GM18873 (cell line): Measurements from ENCODE around the gene NFAM1.

Experiments
- ATAC-seq: cut with Tn5 transposase; IDR thresholded peaks from one replicate; pipeline ENCODE4 v1.9.1; 2021; ENCODE audit warnings: mild to moderate bottlenecking, moderate library complexity, moderate number of reproducible peaks; ENCODE audit not compliant: unreplicated experiment, low FRiP score

Gene NFAM1

DNA sequence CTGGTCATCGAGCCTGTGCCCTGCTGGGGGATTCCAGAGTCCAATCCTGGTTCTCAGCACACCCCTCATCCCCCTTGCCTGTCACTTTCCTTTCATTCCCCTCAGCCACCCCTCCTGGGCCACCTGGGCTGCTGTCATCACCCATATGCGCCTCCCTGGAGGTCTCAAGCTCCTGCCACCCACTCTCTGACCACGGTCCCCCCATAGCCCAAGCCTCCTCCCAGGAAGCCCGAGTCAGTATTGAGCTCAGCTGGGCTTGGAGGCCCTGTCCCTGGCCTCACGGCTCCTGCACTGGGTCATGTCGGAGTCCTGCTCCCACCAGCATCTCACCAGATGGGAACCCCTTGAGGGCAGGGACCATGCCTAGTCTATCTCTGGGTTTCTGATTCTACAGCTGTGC, 44.6 kb downstream of the NFAM1 start:
- ATAC-seq, result no peak

DNA sequence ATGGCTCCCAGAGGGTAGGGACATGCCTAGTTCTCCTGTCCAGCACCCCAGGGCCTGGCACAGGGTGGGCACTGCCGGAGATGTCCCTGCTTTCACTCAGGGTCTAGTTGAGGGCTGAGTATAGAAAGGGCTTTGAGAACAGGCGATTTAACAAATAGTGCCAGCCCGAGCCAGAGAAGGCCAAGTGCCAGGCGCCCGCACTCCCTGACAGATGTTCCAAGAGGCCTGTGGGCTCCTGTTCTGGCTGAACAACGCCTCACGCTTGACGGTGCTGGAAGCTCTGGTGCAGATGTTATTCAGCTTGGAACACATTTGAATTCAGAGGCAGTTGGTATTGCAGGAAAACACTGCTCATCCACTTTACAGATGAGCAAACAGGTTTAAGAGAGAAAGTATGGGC, 46.5 kb downstream of the NFAM1 start:
- ATAC-seq, result no peak

DNA sequence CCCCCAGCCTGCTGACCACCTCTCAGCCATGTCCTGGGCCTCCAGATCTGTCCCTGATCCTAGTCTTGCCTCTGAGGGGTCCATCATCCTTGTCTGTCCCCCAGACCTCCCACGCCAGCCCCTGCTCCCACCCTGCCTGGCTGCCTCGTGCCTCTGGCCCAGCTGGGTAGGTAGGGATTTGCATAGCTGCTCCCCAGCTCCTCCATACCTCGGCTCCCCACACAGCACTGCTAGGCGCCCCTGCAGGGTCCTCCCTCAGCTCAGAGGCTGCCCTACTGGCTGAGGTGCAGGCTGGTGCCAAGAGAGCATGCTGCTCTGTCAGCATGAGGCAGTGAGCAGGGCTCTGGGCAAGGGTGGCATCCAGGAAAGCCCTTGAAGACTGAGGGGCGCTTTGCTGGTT, 47.7 kb downstream of the NFAM1 start:
- no peak for ATAC-seq

- ATAC-seq, result no peak
Observed at GRCh38 chr22:42383851-42384417, 48.3 kb downstream of the NFAM1 start.

DNA sequence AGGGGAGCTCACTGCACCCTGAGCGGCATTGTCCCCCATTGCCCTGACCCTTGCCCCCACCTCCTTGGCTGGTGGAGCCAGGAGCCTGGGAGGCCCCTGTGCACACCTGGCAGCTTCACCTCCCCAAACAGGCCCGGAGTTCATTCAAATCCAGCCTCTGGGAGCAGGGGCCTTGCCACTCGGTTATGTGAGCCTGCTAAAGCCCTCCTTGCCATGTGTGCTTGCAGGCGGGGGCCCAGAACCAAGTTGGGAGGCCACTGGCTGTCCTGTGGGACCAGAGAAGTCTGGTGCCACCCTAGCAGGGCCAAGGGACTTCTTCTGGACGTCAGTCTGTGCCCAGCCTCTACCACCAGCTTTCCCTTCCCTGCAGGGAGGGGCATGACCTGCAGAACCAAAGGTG, 48.9 kb downstream of the NFAM1 start:
- ATAC-seq, result no peak

DNA sequence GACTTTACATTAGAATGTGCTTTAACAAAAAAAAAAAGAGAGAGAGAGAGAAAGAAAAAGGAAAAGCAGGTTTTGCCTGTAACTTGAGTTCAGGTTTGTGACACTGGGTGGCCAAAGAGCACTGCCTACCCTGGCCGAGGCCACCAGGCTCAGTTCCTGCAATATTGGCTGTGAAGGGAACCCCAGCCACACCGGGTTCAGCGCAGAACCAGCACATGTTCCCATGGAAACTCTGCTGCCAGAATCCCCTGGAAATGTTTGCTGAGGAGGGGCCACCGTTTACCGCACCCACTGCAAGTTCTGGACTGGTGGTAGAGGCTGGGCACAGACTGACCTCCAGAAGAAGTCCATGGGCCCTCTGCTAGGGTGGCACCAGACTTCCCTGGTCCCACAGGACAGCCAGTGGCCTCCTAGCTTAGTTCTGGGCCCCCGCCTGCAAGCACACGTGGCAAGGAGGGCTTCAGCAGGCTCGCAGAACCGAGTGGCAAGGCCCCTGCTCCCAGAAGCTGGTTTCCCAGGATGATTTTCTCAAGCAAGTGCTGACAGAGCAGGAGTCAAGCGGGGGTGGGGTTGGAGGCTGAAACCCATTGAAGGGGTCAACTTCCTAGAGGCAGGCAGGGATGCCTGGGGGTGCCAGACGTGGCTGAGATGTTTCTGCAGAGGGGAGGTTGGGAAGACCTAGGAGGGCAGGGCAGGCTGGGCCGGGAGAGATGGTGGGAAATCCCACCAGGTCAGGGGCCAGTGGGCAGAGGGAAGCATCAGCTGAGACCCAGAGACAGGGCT, 51.2 kb downstream of the NFAM1 start:
- no peak for ATAC-seq

DNA sequence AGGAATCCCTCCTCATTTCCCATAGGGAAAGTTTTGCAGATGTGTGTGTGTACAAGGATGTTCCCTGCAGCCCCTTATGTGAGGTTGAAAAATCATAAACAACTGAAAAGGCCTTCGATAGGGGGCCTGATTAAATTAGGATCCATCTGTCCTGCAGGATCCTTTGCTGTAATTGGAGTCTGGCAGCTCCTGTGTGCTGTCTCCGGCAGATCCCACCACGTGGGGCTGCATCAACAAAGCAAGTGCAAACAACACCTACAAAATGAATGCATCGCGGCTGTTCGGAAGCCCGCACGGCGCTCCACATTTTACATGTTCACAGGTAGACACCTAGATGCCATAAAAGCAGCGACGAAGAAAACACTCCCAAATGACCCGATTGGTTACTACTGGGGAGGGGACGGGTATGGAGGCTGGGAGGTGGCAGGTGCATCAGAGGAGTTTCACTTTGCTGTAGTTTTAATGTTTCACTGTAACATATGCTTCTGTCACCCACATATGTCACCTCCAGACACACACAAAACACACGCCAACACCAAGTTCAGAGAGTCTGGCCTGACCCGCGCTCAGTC, 52.2 kb downstream of the NFAM1 start:
- ATAC-seq, result no peak

- ATAC-seq, result no peak
Observed at GRCh38 chr22:42376711-42377554, 55.3 kb downstream of the NFAM1 start.

DNA sequence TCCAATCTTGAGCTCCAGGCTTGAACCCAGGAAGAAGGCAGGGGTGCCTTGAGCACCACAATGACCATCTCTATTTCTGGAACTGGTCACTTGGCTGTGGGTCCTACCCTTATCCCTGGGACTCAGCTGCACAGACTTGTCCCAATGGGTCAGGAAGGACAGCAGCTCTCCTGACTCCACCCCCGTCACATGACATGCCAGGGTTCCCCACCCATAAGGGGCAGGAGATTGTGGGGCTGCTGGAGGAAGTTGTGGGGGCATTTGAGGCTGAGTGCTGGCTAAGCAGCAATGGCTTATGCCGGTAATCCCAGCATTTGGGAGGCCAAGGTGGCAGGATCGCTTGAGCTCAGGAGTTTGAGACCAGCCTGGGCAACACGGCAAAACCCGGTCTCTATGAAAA, 56.2 kb downstream of the NFAM1 start:
- ATAC-seq, result no peak

DNA sequence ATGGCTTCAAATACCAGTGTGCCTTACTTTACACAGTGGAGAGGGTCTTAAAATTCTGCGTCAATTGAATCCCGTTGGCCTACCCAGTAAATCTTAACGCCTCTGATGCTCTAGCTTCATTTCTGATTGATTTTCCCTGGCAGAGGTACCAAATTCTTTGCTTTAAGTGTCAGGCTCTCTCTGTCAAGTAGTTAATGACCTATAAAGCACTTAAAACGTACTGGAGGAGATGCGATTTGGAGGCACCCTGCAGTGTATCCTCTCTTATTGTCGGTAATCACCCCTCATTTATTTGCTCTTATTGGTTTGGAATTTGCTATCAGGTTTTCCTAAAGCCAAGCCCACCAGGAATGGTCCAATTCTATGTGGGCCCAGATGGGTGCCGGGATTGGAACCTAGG, 59.2 kb downstream of the NFAM1 start:
- no peak for ATAC-seq

- ATAC-seq, result no peak
Observed at GRCh38 chr22:42371501-42371900, 60.7 kb downstream of the NFAM1 start.

- no peak for ATAC-seq
Observed at GRCh38 chr22:42371099-42371498, 61.1 kb downstream of the NFAM1 start.

GRCh38 chr22:42369250-42370041, 62.8 kb downstream of the NFAM1 start:
- peak; percentile 93 for ATAC-seq

- ATAC-seq, result no peak
Observed at GRCh38 chr22:42368379-42369249, 63.6 kb downstream of the NFAM1 start.

- no peak for ATAC-seq
Observed at GRCh38 chr22:42367980-42368378, 64.2 kb downstream of the NFAM1 start.

DNA sequence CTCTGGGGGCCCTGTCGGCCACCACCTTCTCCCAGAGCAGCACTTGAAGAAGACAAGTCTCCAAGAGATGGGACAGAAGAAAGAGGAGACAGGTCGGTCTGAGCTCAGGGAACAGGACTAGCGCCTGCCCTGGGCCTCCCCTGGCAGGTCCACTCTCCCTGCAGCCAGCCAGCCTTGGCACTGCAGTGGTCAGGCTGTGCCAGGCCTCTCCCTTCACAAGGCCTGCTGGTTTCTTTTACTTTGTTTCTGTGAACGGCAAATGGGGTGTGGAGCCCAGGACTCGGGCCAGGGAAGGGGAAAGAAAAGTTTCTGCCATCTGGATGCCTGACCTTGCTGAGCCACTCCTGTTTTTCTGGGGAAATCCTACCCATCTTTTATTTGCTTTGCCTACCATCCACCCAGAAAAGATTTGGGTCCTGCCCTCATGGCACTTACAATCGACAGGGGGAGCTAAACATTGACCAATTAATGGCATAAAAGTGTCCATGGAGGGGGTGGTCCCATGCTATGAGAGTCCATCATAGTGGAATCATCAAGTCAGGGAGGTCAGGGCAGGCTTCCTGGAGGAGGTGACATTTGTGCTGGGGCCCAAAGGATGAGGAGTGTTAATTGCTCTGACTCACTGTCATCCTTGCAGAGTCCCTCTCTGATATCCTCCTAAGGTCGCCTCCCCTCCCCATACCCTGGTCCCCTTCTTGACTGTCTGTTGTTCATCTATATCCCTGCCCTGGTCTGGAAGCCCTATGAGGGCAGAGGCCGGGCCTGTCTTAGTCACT, 65.2 kb downstream of the NFAM1 start:
- ATAC-seq, result no peak

DNA sequence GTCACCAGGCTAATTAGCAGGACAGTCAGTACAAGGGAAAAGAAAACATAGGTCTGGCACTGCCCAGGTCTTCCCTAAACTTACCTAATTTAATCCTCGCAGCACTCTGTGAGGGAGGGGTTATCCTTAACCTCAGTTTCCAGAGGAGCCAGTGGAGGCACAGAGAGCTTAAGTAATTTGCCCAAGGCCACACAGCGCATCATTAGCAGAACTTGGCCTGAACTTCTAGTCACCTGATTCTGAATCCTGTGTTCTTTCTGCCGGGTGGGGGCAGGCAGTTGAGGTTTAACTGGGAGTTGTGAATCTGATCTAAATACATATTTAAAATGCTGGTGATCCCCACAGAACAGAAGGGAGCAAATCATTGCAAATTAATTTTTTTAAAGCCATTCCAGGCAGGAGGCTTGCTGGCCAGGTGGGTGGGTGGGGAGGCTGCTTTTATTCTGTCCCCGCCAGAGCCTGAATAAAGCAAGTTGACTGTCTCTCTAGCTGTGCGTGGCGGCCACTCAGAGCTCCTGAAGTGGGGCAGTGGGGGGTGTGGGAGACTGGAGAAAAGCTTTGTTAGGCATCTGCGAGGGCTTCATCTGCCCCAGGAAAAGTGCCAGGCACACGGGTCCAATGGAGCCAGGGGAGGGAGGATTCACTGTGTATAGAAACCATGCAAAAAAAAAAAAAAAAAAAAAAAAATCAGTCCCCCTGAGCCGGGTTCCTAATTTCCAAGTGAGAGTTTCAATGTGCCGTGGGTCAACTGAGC, 66.1 kb downstream of the NFAM1 start:
- ATAC-seq, result no peak
